Body of pancreas (tissue), 4 donors: Measurements from ENCODE around the gene HERC3. TPM values are rescaled to one million over a fixed set of nuclear protein-coding genes. Genes with fewer than 3 reads are reported as not detected.

Source experiments
- ATAC-seq: fragments of 150-250 bp; one replicate; pipeline ENCODE4 v1.9.1; 2016
- DNase-seq, 4 donors: peaks; one replicate each; pipeline ENCODE4 v3.0.0-alpha.2; 2019
- H3K27ac ChIP-seq, 4 donors: fragments of 200-600 bp; sonication (generic); 1 replicate in 3 of 4; 2 replicates in 1 of 4; pipeline versions ENCODE4 v1.5.1 to v1.6.1; 2016 to 2019; ENCODE audit warnings: mild to moderate bottlenecking in 1 of 4, mixed read lengths in 1 of 4, moderate library complexity in 1 of 4
- H3K27me3 ChIP-seq, 2 donors: fragments of 200-600 bp; sonication (generic); one replicate each; pipeline ENCODE4 v1.6.0; 2016; ENCODE audit warnings: mild to moderate bottlenecking in 1 of 2
- H3K36me3 ChIP-seq, 2 donors: fragments of 200-600 bp; sonication (generic); replicated peaks in 1 of 2; 2 replicates each; pipeline ENCODE4 v1.5.1; 2016; ENCODE audit warnings: low read depth in 2 of 2; ENCODE audit not compliant: insufficient read depth in 1 of 2
- H3K4me1 ChIP-seq: fragments of 200-600 bp; sonication (generic); one replicate; pipeline ENCODE4 v1.6.0; 2016
- H3K4me3 ChIP-seq, 2 donors: fragments of 200-600 bp; sonication (generic); 1 replicate in 1 of 2; 2 replicates in 1 of 2; pipeline ENCODE4 v1.5.1; 2016 to 2019
- H3K9me3 ChIP-seq, 3 donors: fragments of 200-600 bp; sonication (generic); 1 replicate in 2 of 3; 2 replicates in 1 of 3; pipeline ENCODE4 v1.5.1; 2016
- CTCF ChIP-seq, 7 experiments: fragments of 450-650 bp in 4 of 7; fragments of 200-600 bp in 3 of 7; sonication (generic) in 3 of 7; IDR thresholded peaks; one replicate each; pipeline ENCODE4 v1.5.1; 2016 to 2019; ENCODE audit warnings: antibody characterized with exemption in 7 of 7
- POLR2A ChIP-seq, 3 donors: fragments of 450-650 bp; IDR thresholded peaks; one replicate each; pipeline ENCODE4 v1.6.1; 2016; ENCODE audit warnings: antibody characterized with exemption in 3 of 3, mild to moderate bottlenecking in 2 of 3
- WGBS, 2 donors: methylation state at CpG; one replicate each; pipeline ENCODE4 v1.1.5; 2017; 5-methylcytosine and 5-hydroxymethylcytosine counted together
- intact Hi-C: fragments of 100-400 bp; cut with DNase I; formaldehyde crosslinking; loops from one replicate; pipeline ENCODE4 v1.15.1; 2023
- total RNA-seq, 2 donors: library from RNA; depleted of rRNA; stranded (reverse); fragments of >200 nt; gene quantifications; one replicate each; pipeline ENCODE4 v1.1.0, GENCODE V29; 2016

Gene HERC3
- total RNA-seq, 2 donors from 2014 or later, result 10.9 to 19.5 TPM

- no peak for TF ChIP-seq POLR2A (IDR thresholded peaks at IDR 0.05)
- WGBS, 2 donors, result 83 to 90% methylated on average over 9 to 10 of the region's 10 CpGs
- Histone ChIP-seq H3K27ac (no peak overlapping the region), H3K27me3 (no peaks in the 10 kb centered on the region), H3K36me3 (peaks cover 0 to 8% of the 10 kb centered on the region in 2 donors), H3K9me3 (peaks cover 0 to 5% (median 0%) of the 10 kb centered on the region in 3 donors), H3K4me1 (no peaks in the 10 kb centered on the region), H3K4me3 (no peak overlapping the region)
- no peak for ATAC-seq
- no peak for DNase-seq
- intact Hi-C loops, result no loop called here
These were observed 128.5 kb downstream of the HERC3 start for GRCh38 chr4:88720451-88721428.

GRCh38 chr4:88722276-88722780 is 130.0 kb downstream of the HERC3 start:
- ATAC-seq, result no peak
- 88 to 93% methylated on average over 10 of the region's 10 CpGs for WGBS, 2 donors
- TF ChIP-seq POLR2A (IDR thresholded peaks at IDR 0.05), result no peak
- Histone ChIP-seq H3K4me3 (no peak overlapping the region), H3K4me1 (no peaks in the 10 kb centered on the region), H3K27ac (no peak overlapping the region), H3K9me3 (peaks cover 0 to 5% (median 0%) of the 10 kb centered on the region in 3 donors), H3K27me3 (no peaks in the 10 kb centered on the region), H3K36me3 (peaks cover 6 to 12% of the 10 kb centered on the region in 2 donors)
- DNase-seq, result no peak
- intact Hi-C loops, result no loop called here

GRCh38 chr4:88722828-88723227 is 130.5 kb downstream of the HERC3 start:
- Histone ChIP-seq H3K4me3 (no peak overlapping the region), H3K27ac (no peak overlapping the region), H3K9me3 (peaks cover 0 to 4% (median 0%) of the 10 kb centered on the region in 3 donors), H3K36me3 (peaks cover 10 to 16% of the 10 kb centered on the region in 2 donors), H3K4me1 (no peaks in the 10 kb centered on the region), H3K27me3 (no peaks in the 10 kb centered on the region)
- WGBS, 2 donors, result 88 to 100% methylated on average over 2 of the region's 2 CpGs
- DNase-seq, result no peak
- TF ChIP-seq POLR2A (IDR thresholded peaks at IDR 0.05) (no peak), CTCF (IDR thresholded peaks at IDR 0.05) (no peak)
- intact Hi-C loops, result no loop called here
- no peak for ATAC-seq

GRCh38 chr4:88724406-88724805 is 132.1 kb downstream of the HERC3 start:
- intact Hi-C loops, result no loop called here
- Histone ChIP-seq H3K27ac (no peak overlapping the region), H3K36me3 (peaks cover 19 to 23% of the 10 kb centered on the region in 2 donors), H3K4me1 (no peaks in the 10 kb centered on the region), H3K4me3 (no peak overlapping the region), H3K27me3 (no peaks in the 10 kb centered on the region), H3K9me3 (no peaks in the 10 kb centered on the region)
- 82 to 86% methylated on average over 2 of the region's 2 CpGs for WGBS, 2 donors
- no peak for ATAC-seq
- TF ChIP-seq CTCF (IDR thresholded peaks at IDR 0.05) (no peak), POLR2A (IDR thresholded peaks at IDR 0.05) (no peak)
- DNase-seq, result no peak

- Histone ChIP-seq H3K36me3 (peaks cover 19 to 24% of the 10 kb centered on the region in 2 donors), H3K27ac (no peak overlapping the region), H3K27me3 (no peaks in the 10 kb centered on the region), H3K4me3 (no peak overlapping the region), H3K4me1 (no peaks in the 10 kb centered on the region), H3K9me3 (no peaks in the 10 kb centered on the region)
- no peak for ATAC-seq
- WGBS, 2 donors, result 91 to 92% methylated on average over 4 of the region's 4 CpGs
- intact Hi-C loops, result no loop called here
- no peak for DNase-seq
- no peak for TF ChIP-seq POLR2A (IDR thresholded peaks at IDR 0.05)
- no peak for TF ChIP-seq CTCF (IDR thresholded peaks at IDR 0.05)
These were observed 132.9 kb downstream of the HERC3 start for GRCh38 chr4:88725143-88725542.
